Lung (tissue), 12 donors: ENCODE results near the gene KRTAP10-2. TPM values are rescaled to one million over a fixed set of nuclear protein-coding genes. Genes with fewer than 3 reads are reported as not detected.

ENCODE experiments used
- ATAC-seq: fragments of 200-7000 bp; cut with Tn5 transposase; one replicate; pipeline ENCODE4 v1.9.1; 2020; ENCODE audit warnings: moderate number of reproducible peaks; ENCODE audit not compliant: insufficient read depth, low FRiP score
- DNase-seq, 3 donors: peaks; one replicate each; pipeline ENCODE4 v3.0.0-alpha.2; 2013 to 2017
- H3K27ac ChIP-seq, 2 donors: one replicate each; pipeline ENCODE4 v1.5.1; 2013; ENCODE audit warnings: mild to moderate bottlenecking in 2 of 2, moderate library complexity in 2 of 2, control low read depth in 1 of 2, inconsistent platforms in 1 of 2, low read depth in 1 of 2, low read length in 1 of 2
- H3K27me3 ChIP-seq, 3 donors: one replicate each; pipeline ENCODE4 v1.5.1; 2013; ENCODE audit warnings: low read length in 2 of 3; ENCODE audit not compliant: control insufficient read depth in 3 of 3, insufficient read depth in 3 of 3
- H3K36me3 ChIP-seq, 4 donors: one replicate each; pipeline ENCODE4 v1.5.1; 2013; ENCODE audit warnings: low read length in 4 of 4, mild to moderate bottlenecking in 1 of 4, moderate library complexity in 1 of 4; ENCODE audit not compliant: control insufficient read depth in 4 of 4, insufficient read depth in 4 of 4
- H3K4me1 ChIP-seq, 5 donors: one replicate each; pipeline ENCODE4 v1.5.1; 2013; ENCODE audit warnings: low read length in 5 of 5, mild to moderate bottlenecking in 2 of 5, moderate library complexity in 1 of 5; ENCODE audit not compliant: control insufficient read depth in 5 of 5, insufficient read depth in 5 of 5
- H3K4me3 ChIP-seq: one replicate; pipeline ENCODE4 v1.5.1; 2013; ENCODE audit warnings: mild to moderate bottlenecking, control low read depth, moderate library complexity
- H3K9ac ChIP-seq, 2 donors: one replicate each; pipeline ENCODE4 v1.5.1; 2013; ENCODE audit warnings: low read length in 2 of 2, control low read depth in 1 of 2; ENCODE audit not compliant: insufficient read depth in 1 of 2
- H3K9me3 ChIP-seq, 4 donors: one replicate each; pipeline ENCODE4 v1.5.1; 2013; ENCODE audit warnings: low read length in 3 of 4, mild to moderate bottlenecking in 1 of 4, moderate library complexity in 1 of 4; ENCODE audit not compliant: control insufficient read depth in 4 of 4, insufficient read depth in 3 of 4
- WGBS, 2 donors: extraction: QIAGEN DNeasy Blood & Tissue Kit; methylation state at CpG; one replicate each; pipeline ENCODE4 v1.1.7; 2013; 5-methylcytosine and 5-hydroxymethylcytosine counted together
- polyA plus RNA-seq, 2 donors: library from polyadenylated mRNA; stranded (reverse); fragments of 200-250 nt; gene quantifications; one replicate each; pipeline ENCODE4 v1.2.1, GENCODE V29; 2013
- total RNA-seq, 2 donors: library from RNA; depleted of rRNA in 1 of 2; stranded (reverse); fragments of >200 nt in 1 of 2; gene quantifications; one replicate each; pipeline ENCODE4 v1.2.1, GENCODE V29; 2014 to 2021
- TF ChIP-seq, protein P1 (sequence below): IDR thresholded peaks from 2 replicates; pipeline ENCODE4 v1.5.1; 2012; ENCODE audit warnings: mild to moderate bottlenecking; ENCODE audit errors: control extremely low read depth, extremely low read depth
- donor health status: control.
- donor health status: control.
- donor health status: Bipolar disorder and iron deficiency.
- donor health status: healthy.
- donor health status: DM: yes; HTN: yes; CAD: no.

The KRTAP10-2 gene
- total and polyA plus RNA-seq, 4 donors = not detected

- no peaks in the 10 kb centered on the region for H3K36me3 ChIP-seq
- H3K4me3 ChIP-seq = no peak overlapping the region
- TF ChIP-seq, protein P1, sequence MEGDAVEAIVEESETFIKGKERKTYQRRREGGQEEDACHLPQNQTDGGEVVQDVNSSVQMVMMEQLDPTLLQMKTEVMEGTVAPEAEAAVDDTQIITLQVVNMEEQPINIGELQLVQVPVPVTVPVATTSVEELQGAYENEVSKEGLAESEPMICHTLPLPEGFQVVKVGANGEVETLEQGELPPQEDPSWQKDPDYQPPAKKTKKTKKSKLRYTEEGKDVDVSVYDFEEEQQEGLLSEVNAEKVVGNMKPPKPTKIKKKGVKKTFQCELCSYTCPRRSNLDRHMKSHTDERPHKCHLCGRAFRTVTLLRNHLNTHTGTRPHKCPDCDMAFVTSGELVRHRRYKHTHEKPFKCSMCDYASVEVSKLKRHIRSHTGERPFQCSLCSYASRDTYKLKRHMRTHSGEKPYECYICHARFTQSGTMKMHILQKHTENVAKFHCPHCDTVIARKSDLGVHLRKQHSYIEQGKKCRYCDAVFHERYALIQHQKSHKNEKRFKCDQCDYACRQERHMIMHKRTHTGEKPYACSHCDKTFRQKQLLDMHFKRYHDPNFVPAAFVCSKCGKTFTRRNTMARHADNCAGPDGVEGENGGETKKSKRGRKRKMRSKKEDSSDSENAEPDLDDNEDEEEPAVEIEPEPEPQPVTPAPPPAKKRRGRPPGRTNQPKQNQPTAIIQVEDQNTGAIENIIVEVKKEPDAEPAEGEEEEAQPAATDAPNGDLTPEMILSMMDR = no peak
- DNase-seq (no peak), ATAC-seq (no peak)
- no peak overlapping the region for H3K9ac ChIP-seq
- H3K27ac ChIP-seq = no peak overlapping the region
- peaks cover 0 to 4% (median 0%) of the 10 kb centered on the region in 4 donors for H3K9me3 ChIP-seq
- WGBS, 2 donors = 83 to 89% methylated on average over 30 of the region's 30 CpGs
- H3K4me1 ChIP-seq = no peaks in the 10 kb centered on the region
- no peaks in the 10 kb centered on the region for H3K27me3 ChIP-seq
Observed at GRCh38 chr21:44531606-44532564, 19.4 kb downstream of the KRTAP10-2 start.

- TF ChIP-seq, protein P1 = no peak
- DNase-seq = peak in 1 of 3 donors; percentile 2
Observed at GRCh38 chr21:44530903-44531605, 20.3 kb downstream of the KRTAP10-2 start.

DNA sequence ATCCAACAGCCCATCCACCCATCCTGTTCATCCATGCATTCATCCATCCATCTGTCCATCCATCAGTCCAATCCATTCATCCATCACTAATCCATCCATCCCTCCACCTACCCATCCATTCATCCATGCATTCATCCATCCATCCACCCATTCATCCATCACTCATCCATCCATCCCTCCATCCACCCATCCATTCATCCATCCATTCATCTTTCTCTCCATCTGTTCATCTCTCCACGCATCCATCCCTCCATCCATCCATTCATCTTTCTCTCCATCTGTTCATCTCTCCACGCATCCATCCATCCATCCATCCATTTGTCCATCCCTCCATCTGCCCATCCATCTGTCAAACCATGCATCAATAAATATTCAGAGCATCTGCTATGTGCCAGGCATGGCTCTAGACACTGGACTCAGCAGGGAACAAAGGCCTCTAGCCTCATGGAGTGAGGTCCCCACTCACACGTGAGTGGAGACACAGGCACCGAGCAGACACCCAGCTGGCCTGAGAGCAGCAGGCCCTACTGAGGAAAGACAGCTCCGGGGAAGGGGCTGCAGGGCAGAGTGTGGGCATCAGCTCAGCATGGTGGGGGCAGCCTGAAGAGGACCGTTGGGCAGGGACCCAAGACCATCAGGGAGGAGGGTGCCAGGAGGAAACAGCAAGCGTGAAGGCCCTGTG, 20.9 kb downstream of the KRTAP10-2 start:
- no peak overlapping the region for H3K27ac ChIP-seq
- H3K36me3 ChIP-seq = no peaks in the 10 kb centered on the region
- ATAC-seq (no peak), DNase-seq (peak in 1 of 3 donors; percentile 2)
- H3K9ac ChIP-seq = no peak overlapping the region
- TF ChIP-seq, protein P1 = no peak
- no peak overlapping the region for H3K4me3 ChIP-seq
- no peaks in the 10 kb centered on the region for H3K4me1 ChIP-seq
- no peaks in the 10 kb centered on the region for H3K27me3 ChIP-seq
- WGBS, 2 donors = 83 to 92% methylated on average over 7 of the region's 7 CpGs
- peaks cover 0 to 4% (median 0%) of the 10 kb centered on the region in 4 donors for H3K9me3 ChIP-seq

More at GRCh38 chr21:44530903-44531605, 20.3 kb downstream of the KRTAP10-2 start:
- H3K36me3 ChIP-seq = no peaks in the 10 kb centered on the region
- no peak for ATAC-seq
- H3K27ac ChIP-seq = no peak overlapping the region
- no peak overlapping the region for H3K4me3 ChIP-seq
- WGBS, 2 donors = 88 to 91% methylated on average over 23 of the region's 23 CpGs
- H3K27me3 ChIP-seq = no peaks in the 10 kb centered on the region
- peaks cover 0 to 4% (median 0%) of the 10 kb centered on the region in 4 donors for H3K9me3 ChIP-seq
- H3K9ac ChIP-seq = no peak overlapping the region
- H3K4me1 ChIP-seq = no peaks in the 10 kb centered on the region
